Colonic mucosa (tissue), 4 donors: ENCODE data around the gene ACOT7. TPM values are rescaled to one million over a fixed set of nuclear protein-coding genes. Genes with fewer than 3 reads are reported as not detected.

Source experiments
- DNase-seq: peaks from one replicate; pipeline ENCODE4 v3.0.0-alpha.2; 2020
- H3K27ac ChIP-seq: fragments of 200-600 bp; one replicate; pipeline ENCODE4 v1.8.0; 2021
- H3K27me3 ChIP-seq: fragments of 200-600 bp; one replicate; pipeline ENCODE4 v1.8.0; 2021
- H3K36me3 ChIP-seq: fragments of 200-600 bp; one replicate; pipeline ENCODE4 v1.8.0; 2021
- H3K4me1 ChIP-seq: fragments of 200-600 bp; one replicate; pipeline ENCODE4 v1.8.0; 2021; ENCODE audit warnings: mild to moderate bottlenecking
- H3K4me3 ChIP-seq: fragments of 200-600 bp; one replicate; pipeline ENCODE4 v1.8.0; 2021
- H3K9ac ChIP-seq, 2 donors: one replicate each; pipeline ENCODE4 v1.7.0; 2013; ENCODE audit warnings: control low read depth in 2 of 2, low read depth in 2 of 2, low read length in 2 of 2
- H3K9me3 ChIP-seq: fragments of 200-600 bp; one replicate; pipeline ENCODE4 v1.8.0; 2021
- intact Hi-C: fragments of 100-400 bp; cut with DNase I; formaldehyde crosslinking; loops from one replicate; pipeline ENCODE4 v1.14.1; 2022
- total RNA-seq, 2 donors: library from RNA; stranded (reverse); fragmentation: NEBNext Ultra II Directional in 1 of 2; extraction: Animal tissue kit (Norgen Biotek cat#: 25700) in 1 of 2; gene quantifications; one replicate each; pipeline ENCODE4 v1.2.1, GENCODE V29; 2021
- TF ChIP-seq, protein P1 (sequence below): fragments of 200-600 bp; IDR thresholded peaks from one replicate; pipeline ENCODE4 v1.8.0; 2022; ENCODE audit warnings: antibody characterized with exemption, mild to moderate bottlenecking
- donor health status: healthy.
- donor health status: DM: no; HTN: no; CAD: no.
- donor health status: DM: no; HTN: no; CAD: no.

The ACOT7 gene
- total RNA-seq, 2 donors from 2014 or later = 48.7 to 125 TPM

DNA sequence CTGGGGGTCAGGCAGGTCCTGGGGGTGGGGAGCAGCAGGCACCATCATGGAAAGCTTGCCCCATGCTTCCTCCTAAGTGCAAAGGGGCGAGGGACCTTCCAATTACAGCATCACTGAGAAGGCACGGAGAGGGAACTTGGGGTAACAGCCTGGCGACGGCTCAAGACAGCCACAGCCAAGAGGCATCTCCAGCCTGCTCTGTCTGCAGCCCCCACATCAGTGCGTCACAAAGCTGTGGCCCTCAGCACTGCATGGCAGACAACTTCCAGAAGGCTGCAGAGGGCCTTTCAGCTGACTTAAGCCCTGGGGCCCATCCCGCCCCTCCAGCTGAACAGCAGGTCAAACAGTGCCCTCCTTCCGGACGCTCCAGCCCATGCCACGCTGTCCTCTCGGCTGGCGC lies 119.5 kb downstream of the ACOT7 start:
- Histone ChIP-seq H3K4me1 (peaks cover 26% of the 10 kb centered on the region), H3K4me3 (no peak overlapping the region)

DNA sequence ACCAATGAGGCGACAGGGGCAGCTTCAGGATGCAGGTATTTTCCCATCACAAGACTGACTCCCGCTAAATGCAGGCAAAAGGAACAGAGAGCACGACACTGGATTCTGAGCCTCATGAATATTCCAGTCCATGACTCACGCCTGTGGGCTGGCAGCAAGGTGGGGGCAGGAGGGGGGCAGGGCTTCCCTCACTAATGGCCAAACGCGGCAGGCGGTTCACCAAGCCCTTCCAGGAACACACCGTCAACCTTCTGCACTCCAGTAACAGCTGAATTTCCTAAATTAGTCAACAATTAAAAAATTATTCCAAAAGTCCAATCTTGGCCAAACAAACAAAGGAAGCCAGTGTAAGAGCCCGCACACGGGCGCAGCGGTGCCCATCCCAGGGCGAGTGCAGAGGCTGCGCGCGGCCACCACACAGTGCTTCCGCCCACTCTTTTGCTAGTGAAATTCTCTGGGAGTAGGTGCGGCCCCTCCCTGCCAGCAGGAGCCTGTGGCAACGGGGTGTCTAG lies 120.1 kb downstream of the ACOT7 start:
- TF ChIP-seq, protein P1, sequence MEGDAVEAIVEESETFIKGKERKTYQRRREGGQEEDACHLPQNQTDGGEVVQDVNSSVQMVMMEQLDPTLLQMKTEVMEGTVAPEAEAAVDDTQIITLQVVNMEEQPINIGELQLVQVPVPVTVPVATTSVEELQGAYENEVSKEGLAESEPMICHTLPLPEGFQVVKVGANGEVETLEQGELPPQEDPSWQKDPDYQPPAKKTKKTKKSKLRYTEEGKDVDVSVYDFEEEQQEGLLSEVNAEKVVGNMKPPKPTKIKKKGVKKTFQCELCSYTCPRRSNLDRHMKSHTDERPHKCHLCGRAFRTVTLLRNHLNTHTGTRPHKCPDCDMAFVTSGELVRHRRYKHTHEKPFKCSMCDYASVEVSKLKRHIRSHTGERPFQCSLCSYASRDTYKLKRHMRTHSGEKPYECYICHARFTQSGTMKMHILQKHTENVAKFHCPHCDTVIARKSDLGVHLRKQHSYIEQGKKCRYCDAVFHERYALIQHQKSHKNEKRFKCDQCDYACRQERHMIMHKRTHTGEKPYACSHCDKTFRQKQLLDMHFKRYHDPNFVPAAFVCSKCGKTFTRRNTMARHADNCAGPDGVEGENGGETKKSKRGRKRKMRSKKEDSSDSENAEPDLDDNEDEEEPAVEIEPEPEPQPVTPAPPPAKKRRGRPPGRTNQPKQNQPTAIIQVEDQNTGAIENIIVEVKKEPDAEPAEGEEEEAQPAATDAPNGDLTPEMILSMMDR = no peak
- no peak for DNase-seq
- H3K27me3 ChIP-seq = no peaks in the 10 kb centered on the region
- H3K4me1 ChIP-seq = peaks cover 27% of the 10 kb centered on the region
- H3K9me3 ChIP-seq = no peaks in the 10 kb centered on the region
- no peak overlapping the region for H3K9ac ChIP-seq
- H3K36me3 ChIP-seq = no peaks in the 10 kb centered on the region
- no peak overlapping the region for H3K4me3 ChIP-seq
- intact Hi-C loops = no loop called here
- no peak overlapping the region for H3K27ac ChIP-seq

More for the DNA sequence above, 119.5 kb downstream of the ACOT7 start:
- Histone ChIP-seq H3K9ac (no peak overlapping the region), H3K27me3 (no peaks in the 10 kb centered on the region), H3K9me3 (no peaks in the 10 kb centered on the region), H3K36me3 (no peaks in the 10 kb centered on the region), H3K27ac (no peak overlapping the region)
- TF ChIP-seq, protein P1 = no peak
- intact Hi-C loops = no loop called here
- DNase-seq = no peak

DNA sequence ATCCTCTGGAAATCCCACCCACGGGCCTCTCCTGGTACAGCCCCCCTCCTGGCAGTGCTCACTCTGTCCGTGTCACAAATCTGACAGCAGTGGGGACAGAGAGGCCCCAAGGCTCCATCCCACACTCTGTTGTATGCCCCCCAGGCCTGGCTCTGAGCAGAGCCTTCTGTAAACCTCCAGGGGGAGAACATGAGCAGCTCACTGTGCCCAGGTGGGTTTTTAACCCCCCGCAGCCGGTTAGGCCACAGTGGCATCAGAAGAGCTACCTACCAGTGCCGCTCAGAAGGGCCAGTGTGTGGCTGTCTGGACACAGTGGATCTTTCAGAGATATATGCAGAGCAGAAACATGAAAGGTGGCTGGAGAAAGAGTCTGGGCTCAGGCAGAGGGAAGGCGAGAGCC lies 120.7 kb downstream of the ACOT7 start:
- Histone ChIP-seq H3K9me3 (no peaks in the 10 kb centered on the region), H3K27me3 (no peaks in the 10 kb centered on the region), H3K4me3 (no peak overlapping the region), H3K4me1 (peaks cover 27% of the 10 kb centered on the region), H3K36me3 (no peaks in the 10 kb centered on the region), H3K27ac (no peak overlapping the region), H3K9ac (no peak overlapping the region)
- TF ChIP-seq, protein P1 = no peak
- no peak for DNase-seq
- intact Hi-C loops = no loop called here

DNA sequence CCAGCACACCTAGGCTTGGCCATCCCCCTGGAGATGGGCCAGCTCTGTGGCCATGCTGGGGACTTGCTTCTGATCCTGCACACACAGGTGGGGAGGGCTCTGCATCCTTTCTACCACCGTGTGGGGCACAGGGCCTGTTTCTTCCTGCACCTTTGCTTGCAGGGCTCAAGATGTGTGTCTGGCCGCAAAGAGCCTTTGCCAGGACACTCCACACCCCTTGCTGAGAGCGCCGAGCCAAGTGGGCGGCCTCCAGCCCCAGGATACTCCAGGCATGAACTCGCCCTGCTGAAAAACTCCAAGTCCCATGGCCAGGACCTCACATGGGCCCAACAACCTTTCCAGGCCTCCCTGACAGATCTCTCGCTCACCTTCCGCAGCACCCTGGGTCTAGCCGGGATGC lies 121.1 kb downstream of the ACOT7 start:
- Histone ChIP-seq H3K4me1 (peaks cover 27% of the 10 kb centered on the region), H3K9me3 (no peaks in the 10 kb centered on the region), H3K36me3 (no peaks in the 10 kb centered on the region), H3K4me3 (no peak overlapping the region), H3K27me3 (no peaks in the 10 kb centered on the region), H3K9ac (peak overlapping the region in 1 of 2 donors; percentile 58), H3K27ac (peak overlapping the region; percentile 69)
- intact Hi-C loops = no loop called here
- DNase-seq = no peak
- TF ChIP-seq, protein P1 = no peak

DNA sequence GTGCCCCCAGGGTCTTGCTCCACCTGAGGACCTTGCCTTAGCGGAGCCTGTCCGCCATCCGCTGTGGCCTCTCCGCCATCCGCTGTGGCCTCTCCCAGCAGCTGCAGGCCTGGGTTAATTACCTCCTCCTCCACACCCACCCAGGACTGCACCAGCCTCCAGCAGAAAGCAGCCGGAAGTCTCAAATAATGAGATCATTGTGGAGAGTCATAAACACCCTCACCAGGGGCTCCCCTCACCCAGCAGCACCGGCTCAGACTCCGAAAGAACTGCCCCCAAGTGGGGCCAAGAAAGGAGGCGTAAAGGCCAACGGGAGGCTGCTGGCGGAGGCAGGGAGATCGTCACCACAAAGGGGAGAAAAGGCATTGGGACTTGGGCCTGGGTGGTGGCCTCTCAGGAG lies 122.0 kb downstream of the ACOT7 start:
- Histone ChIP-seq H3K4me1 (peaks cover 23% of the 10 kb centered on the region), H3K27me3 (no peaks in the 10 kb centered on the region), H3K9ac (peak overlapping the region in 1 of 2 donors; percentile 58), H3K27ac (peak overlapping the region; percentile 69), H3K36me3 (no peaks in the 10 kb centered on the region), H3K9me3 (no peaks in the 10 kb centered on the region), H3K4me3 (no peak overlapping the region)
- TF ChIP-seq, protein P1 = no peak
- peak; percentile 66 for DNase-seq
- intact Hi-C loops = no loop called here
